GM19328 (cell line): ENCODE measurements around the gene COL4A2.

Source experiments
- ATAC-seq: cut with Tn5 transposase; IDR thresholded peaks from one replicate; pipeline ENCODE4 v1.9.1; 2021; ENCODE audit warnings: mild to moderate bottlenecking, moderate library complexity; ENCODE audit not compliant: unreplicated experiment

COL4A2 gene

DNA sequence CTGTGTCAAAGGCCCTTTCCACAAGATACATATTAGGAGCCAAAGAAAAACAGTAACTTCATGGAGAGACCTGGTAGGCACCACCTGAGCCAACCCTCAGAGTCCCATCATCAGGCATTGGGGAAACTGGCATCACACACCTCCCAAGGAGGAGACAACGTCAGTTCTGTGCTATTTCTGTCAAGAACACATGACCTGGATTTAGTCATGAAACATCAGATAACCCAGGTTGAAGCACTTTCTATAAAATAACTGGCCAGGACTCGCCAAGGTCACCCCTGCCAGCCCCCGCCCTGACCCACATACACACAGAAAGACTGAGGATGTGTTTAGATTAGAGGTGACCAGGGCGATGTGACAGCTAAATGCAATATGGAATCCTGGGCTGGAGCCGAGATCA is 35.8 kb upstream of the COL4A2 start:
- ATAC-seq = no peak

DNA sequence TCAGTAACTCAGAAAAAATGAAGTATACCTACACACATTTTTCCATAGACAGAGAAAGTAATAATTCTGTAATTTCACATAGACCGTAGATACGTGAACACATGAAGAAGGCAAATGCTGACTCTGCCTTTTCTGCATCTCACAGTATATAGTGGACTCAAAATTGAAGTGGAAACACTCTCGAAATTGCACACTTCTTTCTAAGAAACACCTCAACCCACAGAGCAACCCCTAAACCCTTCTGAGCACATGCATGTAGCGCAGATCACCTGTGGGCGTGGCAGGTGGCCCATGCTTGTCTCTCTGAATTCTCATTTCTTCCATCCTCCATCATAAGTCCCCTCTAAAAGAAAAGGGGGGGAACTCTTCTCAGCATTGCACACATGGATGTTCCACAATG is 34.9 kb upstream of the COL4A2 start:
- ATAC-seq = no peak

DNA sequence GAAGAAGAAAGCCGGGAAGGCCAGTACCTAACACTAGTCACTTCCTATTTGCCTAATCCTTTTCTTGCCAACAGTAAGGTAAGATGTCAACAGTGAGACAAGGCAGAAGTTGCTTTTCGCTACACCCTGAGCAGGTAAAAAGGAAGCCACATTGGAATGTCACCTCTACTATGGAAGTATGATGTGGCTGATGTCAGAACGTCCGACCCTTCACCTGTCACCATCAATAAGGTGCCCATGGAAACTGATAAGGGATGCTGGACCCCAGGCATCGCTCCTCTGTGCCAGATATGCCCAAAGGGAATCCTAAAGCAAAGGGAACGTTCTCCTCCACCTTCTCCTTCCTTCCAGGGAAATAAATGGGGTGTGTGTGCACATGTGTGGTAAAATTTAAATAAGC is 34.4 kb upstream of the COL4A2 start:
- no peak for ATAC-seq

DNA sequence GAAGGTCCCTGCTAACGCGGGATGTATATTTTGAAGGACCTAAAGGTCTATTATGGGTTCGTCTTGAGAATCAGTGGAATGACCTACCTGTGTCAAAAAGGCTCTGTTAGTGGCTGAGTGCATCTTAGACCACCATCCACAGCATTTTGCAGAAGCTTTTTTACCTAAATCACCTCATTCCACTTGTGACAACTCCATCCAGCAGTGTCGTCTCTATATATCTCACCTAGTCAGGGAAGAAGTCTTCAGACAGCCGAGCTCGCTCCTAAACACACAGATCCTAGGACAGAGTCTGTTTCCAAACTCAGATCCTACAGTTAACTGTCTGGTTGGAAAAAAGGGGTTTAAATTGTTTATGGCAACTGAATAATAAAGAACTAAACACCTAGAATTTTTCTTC is 33.8 kb upstream of the COL4A2 start:
- no peak for ATAC-seq

DNA sequence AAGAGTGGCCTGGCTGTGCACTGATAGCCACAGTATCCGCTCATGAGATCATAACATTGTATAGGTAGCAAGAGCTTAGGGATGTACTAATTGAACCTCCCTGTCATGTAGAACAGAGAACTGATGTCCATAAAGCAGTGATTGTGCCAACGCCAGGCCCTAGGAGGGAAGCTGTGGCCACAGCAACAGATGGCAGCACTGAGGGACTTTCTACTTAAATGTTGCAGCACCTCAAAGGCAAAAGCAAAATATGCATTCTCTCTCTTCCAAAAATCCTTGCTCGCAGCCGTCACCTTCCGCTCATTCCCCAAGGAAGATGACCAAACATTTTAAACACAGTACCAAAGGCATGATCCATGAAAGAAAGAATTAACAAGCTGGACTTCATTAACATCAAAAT is 32.4 kb upstream of the COL4A2 start:
- no peak for ATAC-seq

GRCh38 chr13:110275931-110276552 is 31.0 kb upstream of the COL4A2 start:
- ATAC-seq = no peak

- no peak for ATAC-seq
These were observed 30.5 kb upstream of the COL4A2 start for GRCh38 chr13:110276553-110276950.

- no peak for ATAC-seq
These were observed 29.6 kb upstream of the COL4A2 start for GRCh38 chr13:110277357-110277975.

GRCh38 chr13:110278859-110279258 is 28.2 kb upstream of the COL4A2 start:
- ATAC-seq = no peak

- ATAC-seq = no peak
These were observed 27.4 kb upstream of the COL4A2 start for GRCh38 chr13:110279684-110280083.

DNA sequence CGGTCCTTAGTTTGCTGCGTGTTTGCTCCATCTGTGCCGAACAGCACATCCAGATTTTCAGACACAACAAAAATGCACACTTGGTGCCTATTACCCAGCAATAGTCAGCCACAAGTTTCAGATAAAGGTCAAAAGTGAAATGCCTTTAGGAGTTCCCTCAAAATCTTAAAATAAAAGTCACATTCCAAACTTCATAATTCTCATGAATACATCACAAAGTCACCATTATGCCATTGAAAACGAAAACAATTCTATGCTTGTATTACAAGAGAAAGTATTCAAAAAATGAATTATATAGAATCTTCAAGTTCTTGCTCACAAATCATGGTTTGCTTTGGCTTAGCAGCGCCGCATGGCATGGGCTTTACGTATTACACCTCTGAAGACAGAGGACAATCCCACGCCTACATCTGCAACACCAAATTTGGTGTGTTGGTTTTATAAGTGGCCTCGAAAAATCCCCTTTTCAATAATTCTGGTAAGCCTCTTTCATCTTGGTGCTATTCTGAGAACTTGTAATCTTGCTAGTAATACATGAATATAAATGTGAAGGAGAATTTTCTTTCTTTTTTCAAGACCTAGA is 26.8 kb upstream of the COL4A2 start:
- ATAC-seq = no peak

- no peak for ATAC-seq
These were observed 25.9 kb upstream of the COL4A2 start for GRCh38 chr13:110280985-110281688.

DNA sequence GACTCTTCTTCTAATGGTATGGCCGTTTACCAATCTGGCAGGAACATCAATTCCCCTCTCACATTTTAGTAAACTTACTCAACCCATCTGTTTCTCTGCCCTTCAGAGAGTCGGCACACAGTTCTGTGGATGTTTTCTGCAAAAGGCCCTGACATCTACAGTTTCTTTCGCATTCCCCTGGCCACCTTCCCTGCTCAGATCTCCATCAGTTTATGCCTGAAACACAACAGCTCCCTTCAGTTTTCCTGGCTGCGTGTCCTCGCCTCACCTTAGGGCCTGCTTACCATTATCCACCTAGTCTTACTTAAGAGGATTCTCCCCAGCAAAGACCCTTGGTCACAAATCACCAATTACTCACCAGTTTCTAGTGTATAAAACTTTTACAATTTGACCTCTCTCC is 25.3 kb upstream of the COL4A2 start:
- no peak for ATAC-seq

DNA sequence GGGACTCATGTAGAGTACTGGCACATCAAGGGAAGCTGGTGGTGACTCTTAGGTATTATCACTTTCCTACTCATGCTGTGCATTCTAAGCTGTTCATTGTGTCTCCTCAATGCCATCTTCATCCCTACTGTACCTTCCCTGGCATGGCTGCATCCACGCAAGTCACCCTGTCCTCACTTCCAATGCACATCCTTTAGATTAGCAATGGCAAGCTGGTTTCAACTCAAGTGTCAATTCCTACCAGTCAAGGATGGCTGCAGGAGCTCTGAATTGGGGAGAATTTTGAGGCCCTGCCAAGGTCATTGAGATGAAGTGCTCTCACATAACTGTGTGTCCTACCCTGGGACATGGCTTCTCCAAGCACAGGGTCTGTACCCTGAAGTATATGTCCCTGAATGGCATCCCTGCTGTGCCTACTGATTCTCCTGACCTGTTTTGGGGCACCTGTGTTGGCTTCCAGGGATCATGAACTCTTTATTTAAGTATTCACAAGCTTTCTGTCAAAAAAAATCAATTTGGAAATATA is 24.7 kb upstream of the COL4A2 start:
- no peak for ATAC-seq

DNA sequence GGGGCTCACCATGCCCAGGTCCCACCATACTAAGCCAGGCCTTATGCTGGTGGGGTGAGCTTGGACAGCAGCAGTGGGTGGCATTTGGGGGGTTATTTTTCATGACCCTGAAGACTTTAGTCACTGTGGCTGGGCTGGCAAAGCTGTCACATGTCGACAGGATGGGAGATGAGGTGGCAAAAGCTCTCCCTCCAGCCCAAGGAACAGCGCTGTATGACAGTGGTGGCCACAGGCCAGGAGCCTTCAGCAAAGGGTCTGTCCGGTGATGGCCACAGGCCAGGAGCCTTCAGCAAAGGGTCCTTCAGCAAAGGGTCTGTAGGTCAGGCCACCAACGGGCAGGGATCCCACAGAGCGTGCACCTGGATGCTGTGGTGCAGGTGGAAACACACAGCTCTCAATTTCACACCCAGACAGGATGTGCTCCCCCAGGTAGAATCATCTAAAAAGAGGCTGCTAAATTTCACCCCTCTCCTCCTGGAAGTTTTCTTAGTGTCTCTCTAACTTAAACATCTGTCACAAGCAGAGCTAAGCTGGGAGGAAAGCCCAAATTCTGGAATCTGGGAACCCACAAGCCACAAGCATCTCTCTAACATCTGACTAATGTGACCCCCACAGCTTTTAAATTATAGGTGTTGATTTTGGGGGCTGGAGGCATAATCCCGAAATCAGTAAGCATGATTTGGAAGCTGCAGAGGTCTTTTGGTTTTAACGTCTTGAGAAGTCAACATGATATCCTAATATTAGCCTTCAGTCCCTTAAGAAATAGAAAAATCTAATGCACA is 23.2 kb upstream of the COL4A2 start:
- ATAC-seq = no peak

DNA sequence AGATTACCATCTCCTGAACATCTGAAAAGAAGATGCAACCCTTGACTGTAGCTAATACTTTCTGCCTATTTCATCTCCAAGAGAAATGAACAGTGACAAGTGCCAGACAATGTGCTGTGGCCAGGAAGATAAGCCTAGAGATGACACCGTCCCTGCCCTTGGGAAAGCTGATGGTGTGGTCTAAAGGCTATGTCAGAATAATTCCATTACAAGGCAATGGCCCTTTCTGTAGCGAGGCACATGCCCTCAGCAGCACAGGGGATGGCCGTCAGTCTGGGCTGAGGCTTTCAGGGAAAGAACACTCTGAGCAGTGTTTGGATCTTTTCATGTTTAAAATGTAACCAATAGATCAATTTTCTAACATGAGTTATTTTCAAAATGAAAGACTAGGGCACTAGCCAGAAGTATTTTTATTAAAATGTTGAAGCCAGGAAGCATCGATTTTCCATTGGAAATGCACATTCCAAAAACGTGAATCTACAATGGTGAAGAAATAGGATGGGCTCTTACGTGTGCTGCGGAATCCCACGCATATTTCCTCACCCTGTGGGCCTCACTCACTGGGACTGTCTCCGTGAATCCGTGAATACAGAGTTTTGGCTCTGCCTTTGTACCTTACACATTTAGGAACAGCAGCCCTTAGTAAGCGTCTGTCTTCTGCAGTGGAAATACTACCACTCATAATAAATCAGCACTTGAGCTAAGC is 22.2 kb upstream of the COL4A2 start:
- no peak for ATAC-seq

GRCh38 chr13:110285991-110286832 is 20.9 kb upstream of the COL4A2 start:
- ATAC-seq = no peak

DNA sequence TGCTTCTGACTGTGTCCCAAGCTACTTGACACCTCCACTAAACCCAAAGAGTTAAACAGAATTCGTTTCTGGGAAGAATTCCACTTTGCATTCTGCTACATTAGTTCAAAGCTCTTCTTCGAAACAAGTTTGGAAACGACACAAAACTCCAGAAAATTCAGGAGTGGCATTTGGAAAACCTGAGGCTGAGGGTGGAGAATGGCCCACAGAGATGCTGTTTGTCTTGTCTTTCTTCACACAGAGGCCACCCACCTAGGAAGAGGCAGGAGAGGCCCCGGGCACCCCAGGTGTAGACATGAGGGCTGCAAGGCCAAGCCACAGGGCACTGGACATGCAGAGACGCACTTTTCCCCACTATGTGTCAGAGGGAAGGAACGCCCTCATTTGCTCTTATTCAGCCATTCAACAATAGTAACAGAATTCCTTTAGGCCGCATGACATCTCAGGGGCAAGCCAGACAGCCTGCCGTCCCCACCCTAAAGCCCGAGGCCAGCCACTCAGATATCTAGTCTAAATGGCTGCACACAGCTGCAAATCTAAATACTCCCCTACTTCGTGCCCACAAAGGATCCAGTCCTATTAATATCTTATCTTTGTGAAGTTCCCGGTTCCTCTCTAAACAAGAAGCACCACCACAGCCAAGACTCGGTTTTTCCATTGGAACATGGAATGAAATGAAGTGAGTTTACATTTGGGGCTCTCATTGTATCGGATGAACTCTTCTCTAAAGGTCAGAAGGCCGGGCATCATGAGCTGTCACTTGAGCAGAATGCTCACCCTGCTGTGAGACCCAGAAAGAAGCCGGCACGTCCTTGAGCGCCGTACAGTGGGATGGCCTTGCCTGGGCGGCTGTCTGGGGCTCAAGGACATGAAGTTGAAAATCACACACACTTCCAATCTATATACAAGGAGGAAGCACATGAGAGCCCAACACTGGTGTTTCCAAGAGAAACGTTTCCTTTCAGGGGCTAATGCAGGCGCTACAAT is 20.0 kb upstream of the COL4A2 start:
- no peak for ATAC-seq
